GM18505 (cell line): ENCODE results near the gene NPHP4.

Experiments
- ATAC-seq: cut with Tn5 transposase; IDR thresholded peaks from one replicate; pipeline ENCODE4 v1.9.1; 2021; ENCODE audit not compliant: unreplicated experiment
- POLR2A ChIP-seq: IDR thresholded peaks from 4 replicates; pipeline ENCODE4 v1.6.1; 2011; ENCODE audit warnings: borderline replicate concordance; ENCODE audit not compliant: insufficient read depth, insufficient read length; ENCODE audit errors: extremely low read depth

Gene NPHP4

GRCh38 chr1:5956022-5956830 lies 36.0 kb downstream of the NPHP4 start:
- no peak for TF ChIP-seq POLR2A
- ATAC-seq = no peak

GRCh38 chr1:5955479-5955977 lies 36.7 kb downstream of the NPHP4 start:
- no peak for TF ChIP-seq POLR2A
- ATAC-seq = no peak

GRCh38 chr1:5954964-5955363 lies 37.3 kb downstream of the NPHP4 start:
- no peak for ATAC-seq
- no peak for TF ChIP-seq POLR2A

- no peak for ATAC-seq
- TF ChIP-seq POLR2A = no peak
Observed at GRCh38 chr1:5953386-5953785, 38.8 kb downstream of the NPHP4 start.

GRCh38 chr1:5951846-5952410 lies 40.3 kb downstream of the NPHP4 start:
- TF ChIP-seq POLR2A = no peak
- ATAC-seq = no peak

- ATAC-seq = no peak
- no peak for TF ChIP-seq POLR2A
Observed at GRCh38 chr1:5950994-5951785, 41.0 kb downstream of the NPHP4 start.

GRCh38 chr1:5950201-5950895 lies 41.9 kb downstream of the NPHP4 start:
- TF ChIP-seq POLR2A = no peak
- no peak for ATAC-seq

GRCh38 chr1:5949761-5950100 lies 42.5 kb downstream of the NPHP4 start:
- no peak for TF ChIP-seq POLR2A
- no peak for ATAC-seq

GRCh38 chr1:5949085-5949760 lies 43.0 kb downstream of the NPHP4 start:
- no peak for TF ChIP-seq POLR2A
- no peak for ATAC-seq

- TF ChIP-seq POLR2A = no peak
- ATAC-seq = no peak
Observed at GRCh38 chr1:5948681-5949005, 43.6 kb downstream of the NPHP4 start.

- TF ChIP-seq POLR2A = no peak
- ATAC-seq = no peak
Observed at GRCh38 chr1:5947978-5948680, 44.1 kb downstream of the NPHP4 start.

- no peak for ATAC-seq
- no peak for TF ChIP-seq POLR2A
Observed at GRCh38 chr1:5947071-5947821, 45.0 kb downstream of the NPHP4 start.

GRCh38 chr1:5945445-5945844 lies 46.8 kb downstream of the NPHP4 start:
- no peak for ATAC-seq
- no peak for TF ChIP-seq POLR2A

- no peak for ATAC-seq
- TF ChIP-seq POLR2A = no peak
Observed at GRCh38 chr1:5944843-5945167, 47.4 kb downstream of the NPHP4 start.
